ENCODE measurements around the gene ADAMTS15.

Gene ADAMTS15

GRCh38 chr11:130474637-130475400 lies 26.4 kb downstream of the ADAMTS15 start:
- H2AFZ ChIP-seq (ENCODE audit: low read depth, low read length): no peak overlapping the region
- no peak overlapping the region for H2BK5ac ChIP-seq (ENCODE audit: low read depth, low read length, poor library complexity, severe bottlenecking)
- no peak overlapping the region for H2BK120ac ChIP-seq (ENCODE audit: low read depth, low read length)
- H3K27me3 ChIP-seq (ENCODE audit: control insufficient read depth in 1 of 2, insufficient read depth in 1 of 2, low read length in 2 of 2): no peaks in the 10 kb centered on the region
- H3K9me3 ChIP-seq (ENCODE audit: control insufficient read depth, low read length): no peaks in the 10 kb centered on the region
- no peak overlapping the region for H4K91ac ChIP-seq (ENCODE audit: low read length)
- no peak overlapping the region for H2BK12ac ChIP-seq (ENCODE audit: low read length in 2 of 2)
- no peak overlapping the region for H4K8ac ChIP-seq (ENCODE audit: low read length)
- no peak overlapping the region for H3K4ac ChIP-seq (ENCODE audit: low read depth in 1 of 2, low read length in 2 of 2)
- DNase-seq: no peak
- no peak overlapping the region for H2BK15ac ChIP-seq (ENCODE audit: low read depth, poor library complexity, severe bottlenecking)
- no peak overlapping the region for H3K4me2 ChIP-seq (ENCODE audit: low read length, poor library complexity, severe bottlenecking)
- no peaks in the 10 kb centered on the region for H3K79me1 ChIP-seq (replicated peaks; ENCODE audit: low read length, poor library complexity, severe bottlenecking)
- no peak overlapping the region for H3K9ac ChIP-seq (ENCODE audit: low read length)
- peaks cover 35% of the 10 kb centered on the region for H3K4me1 ChIP-seq (ENCODE audit: control insufficient read depth, insufficient read depth, low read depth, low read length)
- 95% methylated on average over 12 of the region's 12 CpGs for WGBS
- no peak overlapping the region for H3K23ac ChIP-seq (ENCODE audit: low read length in 2 of 2)
- no peak overlapping the region for H2AK5ac ChIP-seq (ENCODE audit: low read length, severe bottlenecking)
- H3K27ac ChIP-seq (ENCODE audit: low read length, poor library complexity, severe bottlenecking): no peak overlapping the region
- no peak overlapping the region for H3K14ac ChIP-seq (ENCODE audit: low read length in 2 of 2)
- no peak overlapping the region for H3K18ac ChIP-seq (ENCODE audit: low read depth in 1 of 2, low read length in 2 of 2)
- no peak overlapping the region for H3K4me3 ChIP-seq (ENCODE audit: insufficient read depth in 1 of 2, low read depth in 1 of 2, low read length in 2 of 2)
- peaks cover 36 to 74% of the 10 kb centered on the region in 2 experiments for H3K36me3 ChIP-seq (ENCODE audit: control insufficient read depth in 1 of 2, insufficient read depth in 2 of 2, low read depth in 1 of 2, low read length in 2 of 2)

GRCh38 chr11:130475426-130476053 lies 27.1 kb downstream of the ADAMTS15 start:
- no peak overlapping the region for H4K91ac ChIP-seq (ENCODE audit: low read length)
- H3K4me3 ChIP-seq (ENCODE audit: insufficient read depth in 1 of 2, low read depth in 1 of 2, low read length in 2 of 2): no peak overlapping the region
- no peak overlapping the region for H3K14ac ChIP-seq (ENCODE audit: low read length in 2 of 2)
- peak overlapping the region in 1 of 2 experiments; percentile 29 for H2BK12ac ChIP-seq (ENCODE audit: low read length in 2 of 2)
- H3K27me3 ChIP-seq (ENCODE audit: control insufficient read depth in 1 of 2, insufficient read depth in 1 of 2, low read length in 2 of 2): no peaks in the 10 kb centered on the region
- no peaks in the 10 kb centered on the region for H3K9me3 ChIP-seq (ENCODE audit: control insufficient read depth, low read length)
- no peak overlapping the region for H3K9ac ChIP-seq (ENCODE audit: low read length)
- no peak overlapping the region for H3K23ac ChIP-seq (ENCODE audit: low read length in 2 of 2)
- H2BK15ac ChIP-seq (ENCODE audit: low read depth, poor library complexity, severe bottlenecking): no peak overlapping the region
- H3K4me1 ChIP-seq (ENCODE audit: control insufficient read depth, insufficient read depth, low read depth, low read length): peaks cover 37% of the 10 kb centered on the region
- H2AK5ac ChIP-seq (ENCODE audit: low read length, severe bottlenecking): peak overlapping the region; percentile 57
- no peak overlapping the region for H3K4me2 ChIP-seq (ENCODE audit: low read length, poor library complexity, severe bottlenecking)
- peaks cover 36 to 70% of the 10 kb centered on the region in 2 experiments for H3K36me3 ChIP-seq (ENCODE audit: control insufficient read depth in 1 of 2, insufficient read depth in 2 of 2, low read depth in 1 of 2, low read length in 2 of 2)
- no peak overlapping the region for H3K27ac ChIP-seq (ENCODE audit: low read length, poor library complexity, severe bottlenecking)
- H3K79me1 ChIP-seq (replicated peaks; ENCODE audit: low read length, poor library complexity, severe bottlenecking): no peaks in the 10 kb centered on the region
- no peak overlapping the region for H3K18ac ChIP-seq (ENCODE audit: low read depth in 1 of 2, low read length in 2 of 2)
- no peak overlapping the region for H3K4ac ChIP-seq (ENCODE audit: low read depth in 1 of 2, low read length in 2 of 2)
- H2BK5ac ChIP-seq (ENCODE audit: low read depth, low read length, poor library complexity, severe bottlenecking): no peak overlapping the region
- H2AFZ ChIP-seq (ENCODE audit: low read depth, low read length): no peak overlapping the region
- H4K8ac ChIP-seq (ENCODE audit: low read length): no peak overlapping the region
- no peak for DNase-seq
- 96% methylated on average over 10 of the region's 10 CpGs for WGBS
- H2BK120ac ChIP-seq (ENCODE audit: low read depth, low read length): no peak overlapping the region

- no peak overlapping the region for H3K14ac ChIP-seq (ENCODE audit: low read length in 2 of 2)
- no peak overlapping the region for H4K8ac ChIP-seq (ENCODE audit: low read length)
- peak overlapping the region; percentile 63 for H4K91ac ChIP-seq (ENCODE audit: low read length)
- no peaks in the 10 kb centered on the region for H3K9me3 ChIP-seq (ENCODE audit: control insufficient read depth, low read length)
- H3K4me3 ChIP-seq (ENCODE audit: insufficient read depth in 1 of 2, low read depth in 1 of 2, low read length in 2 of 2): no peak overlapping the region
- H3K9ac ChIP-seq (ENCODE audit: low read length): peak overlapping the region; percentile 81
- peaks cover 37% of the 10 kb centered on the region for H3K4me1 ChIP-seq (ENCODE audit: control insufficient read depth, insufficient read depth, low read depth, low read length)
- H3K27me3 ChIP-seq (ENCODE audit: control insufficient read depth in 1 of 2, insufficient read depth in 1 of 2, low read length in 2 of 2): no peaks in the 10 kb centered on the region
- H3K4ac ChIP-seq (ENCODE audit: low read depth in 1 of 2, low read length in 2 of 2): peak overlapping the region in 1 of 2 experiments; percentile 49
- H3K23ac ChIP-seq (ENCODE audit: low read length in 2 of 2): no peak overlapping the region
- H2BK5ac ChIP-seq (ENCODE audit: low read depth, low read length, poor library complexity, severe bottlenecking): no peak overlapping the region
- no peak overlapping the region for H3K4me2 ChIP-seq (ENCODE audit: low read length, poor library complexity, severe bottlenecking)
- H3K27ac ChIP-seq (ENCODE audit: low read length, poor library complexity, severe bottlenecking): no peak overlapping the region
- no peak overlapping the region for H2AFZ ChIP-seq (ENCODE audit: low read depth, low read length)
- no peaks in the 10 kb centered on the region for H3K79me1 ChIP-seq (replicated peaks; ENCODE audit: low read length, poor library complexity, severe bottlenecking)
- H3K36me3 ChIP-seq (ENCODE audit: control insufficient read depth in 1 of 2, insufficient read depth in 2 of 2, low read depth in 1 of 2, low read length in 2 of 2): peaks cover 28 to 62% of the 10 kb centered on the region in 2 experiments
- peak overlapping the region; percentile 3 for H2BK15ac ChIP-seq (ENCODE audit: low read depth, poor library complexity, severe bottlenecking)
- peak overlapping the region; percentile 75 to 94 for H2BK12ac ChIP-seq (ENCODE audit: low read length in 2 of 2)
- peak overlapping the region; percentile 57 for H2AK5ac ChIP-seq (ENCODE audit: low read length, severe bottlenecking)
- 91% methylated on average over 12 of the region's 12 CpGs for WGBS
- H3K18ac ChIP-seq (ENCODE audit: low read depth in 1 of 2, low read length in 2 of 2): peak overlapping the region; percentile 56 to 83
- H2BK120ac ChIP-seq (ENCODE audit: low read depth, low read length): no peak overlapping the region
- peak; percentile 23 for DNase-seq
These were observed 27.9 kb downstream of the ADAMTS15 start for GRCh38 chr11:130476200-130476921.
